Prostate gland (tissue), 2 donors: ENCODE data around the gene PRR7. TPM values are rescaled to one million over a fixed set of nuclear protein-coding genes. Genes with fewer than 3 reads are reported as not detected.
A peak's percentile ranks its signal among the peaks of the same experiment; 100 is the strongest.

Experiments used
- DNase-seq: peaks from one replicate; pipeline ENCODE4 v3.0.0-alpha.2; 2019; ENCODE audit warnings: low spot score
- H3K27ac ChIP-seq, 2 donors: fragments of 200-600 bp; sonication (generic); 2 replicates each; pipeline ENCODE4 v1.5.1; 2017 to 2019
- H3K27me3 ChIP-seq: fragments of 200-600 bp; sonication (generic); replicated peaks from 2 replicates; pipeline ENCODE4 v1.5.1; 2019; ENCODE audit not compliant: insufficient read depth
- H3K36me3 ChIP-seq, 2 donors: fragments of 200-600 bp; sonication (generic); 1 replicate in 1 of 2; 2 replicates in 1 of 2; pipeline versions ENCODE4 v1.5.1 to v1.8.1; 2017 to 2019
- H3K4me1 ChIP-seq: fragments of 200-600 bp; sonication (generic); replicated peaks from 2 replicates; pipeline ENCODE4 v1.5.1; 2019
- H3K4me3 ChIP-seq, 2 donors: fragments of 200-600 bp; sonication (generic); 2 replicates each; pipeline ENCODE4 v1.5.1; 2017 to 2019
- H3K9me3 ChIP-seq: fragments of 200-600 bp; sonication (generic); 2 replicates; pipeline ENCODE4 v1.5.1; 2017
- CTCF ChIP-seq, 4 experiments: fragments of 200-600 bp in 2 of 4; fragments of 450-650 bp in 2 of 4; sonication (generic) in 2 of 4; IDR thresholded peaks; 1 replicate in 3 of 4; 2 replicates in 1 of 4; pipeline ENCODE4 v1.5.1; 2016 to 2019; ENCODE audit warnings: antibody characterized with exemption in 4 of 4, mild to moderate bottlenecking in 2 of 4, moderate library complexity in 2 of 4
- POLR2A ChIP-seq: fragments of 450-650 bp; IDR thresholded peaks from one replicate; pipeline ENCODE4 v1.6.1; 2016; ENCODE audit warnings: antibody characterized with exemption, mild to moderate bottlenecking
- POLR2AphosphoS5 ChIP-seq: sonication (generic); formaldehyde crosslinking; IDR thresholded peaks from one replicate; pipeline ENCODE4 v1.6.1; 2017; ENCODE audit warnings: antibody characterized with exemption
- WGBS: methylation state at CpG from one replicate; pipeline ENCODE4 v1.1.5; 2018; 5-methylcytosine and 5-hydroxymethylcytosine counted together
- intact Hi-C: fragments of 100-400 bp; cut with DNase I; formaldehyde crosslinking; loops from one replicate; pipeline ENCODE4 v1.14.2; 2022
- total RNA-seq, 2 donors: library from RNA; depleted of rRNA; stranded (reverse); fragments of >200 nt; gene quantifications; one replicate each; pipeline ENCODE4 v1.1.0, GENCODE V29; 2016

Gene PRR7
- total RNA-seq, 2 donors from 2014 or later = 8.7 to 11.0 TPM

GRCh38 chr5:177493795-177494345 lies 47.3 kb downstream of the PRR7 start:
- Histone ChIP-seq H3K4me1 (peaks cover 4% of the 10 kb centered on the region), H3K36me3 (no peaks in the 10 kb centered on the region), H3K27me3 (no peaks in the 10 kb centered on the region), H3K9me3 (no peaks in the 10 kb centered on the region), H3K27ac (peak overlapping the region; percentile 86 to 92), H3K4me3 (no peak overlapping the region)
- intact Hi-C loops = no loop called here
- TF ChIP-seq POLR2AphosphoS5 (no peak), POLR2A (no peak), CTCF (IDR thresholded peaks at IDR 0.05) (no peak)
- DNase-seq = no peak
- WGBS = 68% methylated on average over 5 of the region's 5 CpGs

GRCh38 chr5:177494346-177495195 lies 48.0 kb downstream of the PRR7 start:
- H3K36me3 ChIP-seq = no peaks in the 10 kb centered on the region
- no peaks in the 10 kb centered on the region for H3K27me3 ChIP-seq
- no peak for TF ChIP-seq POLR2A
- no peak for TF ChIP-seq POLR2AphosphoS5
- TF ChIP-seq CTCF (IDR thresholded peaks at IDR 0.05) = no peak
- intact Hi-C loops = no loop called here
- no peaks in the 10 kb centered on the region for H3K9me3 ChIP-seq
- no peak overlapping the region for H3K4me3 ChIP-seq
- H3K27ac ChIP-seq = peak overlapping the region; percentile 86 to 92
- no peak for DNase-seq
- whole genome bisulfite sequencing = 55% methylated on average over 10 of the region's 11 CpGs
- H3K4me1 ChIP-seq = peaks cover 4% of the 10 kb centered on the region

DNA sequence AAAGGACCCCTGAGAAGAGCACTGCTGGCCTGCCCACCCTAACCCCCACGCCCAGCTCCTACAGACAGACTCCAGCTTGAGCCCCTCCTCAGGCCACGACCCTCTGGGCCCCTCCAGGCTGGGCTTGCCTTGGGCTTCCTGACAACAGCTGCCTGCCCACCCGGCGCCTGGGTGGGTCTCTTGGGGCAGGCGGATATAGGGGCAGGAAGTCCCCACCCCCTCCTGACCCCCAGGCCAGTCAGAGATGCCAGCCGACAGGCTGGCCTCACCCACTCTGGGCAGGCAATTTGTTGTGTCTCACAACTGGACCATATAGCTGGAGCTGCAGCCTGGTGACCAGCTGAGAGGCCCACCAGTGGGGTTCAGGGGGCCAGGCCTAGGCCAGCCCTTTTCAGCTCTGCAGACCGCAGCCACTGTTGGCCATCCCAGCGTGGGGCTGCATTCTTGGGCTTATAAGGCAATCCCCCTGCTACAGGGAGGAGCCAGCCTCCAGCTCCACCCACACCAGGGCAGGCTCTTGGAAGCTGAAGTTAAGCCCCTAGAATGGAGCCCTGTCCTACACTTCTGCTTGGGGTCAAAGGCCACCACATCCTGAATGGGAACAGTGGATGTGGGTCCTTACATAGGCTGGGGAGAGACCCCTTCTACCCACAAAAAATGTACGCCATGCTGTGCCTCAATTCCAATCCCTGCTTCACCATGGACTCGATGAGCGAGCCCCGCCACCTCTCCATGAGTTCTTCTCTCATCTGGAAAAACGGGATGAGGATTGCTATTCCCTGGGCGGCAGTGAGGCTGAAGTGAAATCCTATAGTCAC lies 48.8 kb downstream of the PRR7 start:
- H3K27me3 ChIP-seq = no peaks in the 10 kb centered on the region
- H3K4me3 ChIP-seq = peak overlapping the region; percentile 57 to 78
- intact Hi-C loops = no loop called here
- DNase-seq = no peak
- WGBS = 62% methylated on average over 12 of the region's 14 CpGs
- peaks cover 4% of the 10 kb centered on the region for H3K4me1 ChIP-seq
- peak overlapping the region; percentile 86 to 92 for H3K27ac ChIP-seq
- no peaks in the 10 kb centered on the region for H3K36me3 ChIP-seq
- no peak for TF ChIP-seq POLR2A
- no peak for TF ChIP-seq CTCF (IDR thresholded peaks at IDR 0.05)
- TF ChIP-seq POLR2AphosphoS5 = peak; percentile 50
- H3K9me3 ChIP-seq = no peaks in the 10 kb centered on the region

- TF ChIP-seq POLR2A = no peak
- TF ChIP-seq CTCF (IDR thresholded peaks at IDR 0.05) = peak in 1 of 4 experiments; percentile 36
- peak overlapping the region; percentile 86 to 92 for H3K27ac ChIP-seq
- intact Hi-C loops = no loop called here
- H3K4me3 ChIP-seq = peak overlapping the region; percentile 57 to 78
- H3K36me3 ChIP-seq = no peaks in the 10 kb centered on the region
- WGBS = 17% methylated on average over 11 of the region's 12 CpGs
- DNase-seq = no peak
- no peaks in the 10 kb centered on the region for H3K9me3 ChIP-seq
- H3K27me3 ChIP-seq = no peaks in the 10 kb centered on the region
- H3K4me1 ChIP-seq = peaks cover 4% of the 10 kb centered on the region
Observed at GRCh38 chr5:177496070-177496726, 49.6 kb downstream of the PRR7 start.
